Kidney (tissue), 14 donors: ENCODE results near the gene KIF17. TPM values are rescaled to one million over a fixed set of nuclear protein-coding genes. Genes with fewer than 3 reads are reported as not detected.

Source experiments
- DNase-seq, 5 donors: peaks; one replicate each; pipeline ENCODE4 v3.0.0-alpha.2; 2013 to 2020
- FAIRE-seq: peaks from 2 replicates; lab custom pipeline; 2012; peaks lifted over from hg19 to GRCh38; lab: Jason Lieb, UNC
- H3K27ac ChIP-seq, 2 donors: one replicate each; pipeline ENCODE4 v1.7.0; 2013; ENCODE audit warnings: low read depth in 2 of 2, low read length in 2 of 2, inconsistent platforms in 1 of 2
- H3K27me3 ChIP-seq: one replicate; pipeline ENCODE4 v1.7.1; 2013; ENCODE audit warnings: low read length, inconsistent platforms; ENCODE audit not compliant: control insufficient read depth, insufficient read depth
- H3K36me3 ChIP-seq, 3 donors: one replicate each; pipeline versions ENCODE4 v1.7.0 to v1.7.1; 2013; ENCODE audit warnings: low read length in 3 of 3, control low read depth in 1 of 3, inconsistent platforms in 1 of 3; ENCODE audit not compliant: insufficient read depth in 3 of 3, control insufficient read depth in 2 of 3
- H3K4me1 ChIP-seq, 3 donors: one replicate each; pipeline versions ENCODE4 v1.7.0 to v1.7.1; 2013; ENCODE audit warnings: low read length in 3 of 3, inconsistent platforms in 1 of 3, low read depth in 1 of 3; ENCODE audit not compliant: control insufficient read depth in 2 of 3, insufficient read depth in 2 of 3
- H3K4me3 ChIP-seq, 3 donors: one replicate each; pipeline versions ENCODE4 v1.7.0 to v1.8.1; 2013; ENCODE audit warnings: low read length in 3 of 3, control low read depth in 1 of 3, inconsistent platforms in 1 of 3
- H3K9ac ChIP-seq, 3 donors: one replicate each; pipeline versions ENCODE4 v1.7.0 to v1.7.1; 2013; ENCODE audit warnings: low read length in 3 of 3, control low read depth in 1 of 3, inconsistent platforms in 1 of 3
- H3K9me3 ChIP-seq, 3 donors: one replicate each; pipeline versions ENCODE4 v1.7.0 to v1.7.1; 2013; ENCODE audit warnings: low read length in 3 of 3, control low read depth in 1 of 3, inconsistent platforms in 1 of 3; ENCODE audit not compliant: control insufficient read depth in 2 of 3, insufficient read depth in 1 of 3
- intact Hi-C: fragments of 100-400 bp; cut with DNase I; formaldehyde crosslinking; loops from one replicate; pipeline ENCODE4 v1.11.1; 2022
- polyA plus RNA-seq: library from polyadenylated mRNA; stranded (reverse); fragments of 350-450 nt; fragmentation: Illumina TruSeq; extraction: RNeasy Lipid Tissue Mini Kit (QIAGEN cat#74804); gene quantifications from one replicate; pipeline ENCODE4 v1.2.3, GENCODE V29; 2014; ENCODE audit warnings: low read depth, low replicate concordance; ENCODE audit not compliant: insufficient read depth
- total RNA-seq: library from RNA; stranded (reverse); fragmentation: NEBNext Ultra II Directional; extraction: Animal tissue kit (Norgen Biotek cat#: 25700); gene quantifications from one replicate; pipeline ENCODE4 v1.2.1, GENCODE V29; 2021
- TF ChIP-seq, protein P1 (sequence below): IDR thresholded peaks from 3 replicates; pipeline ENCODE4 v1.5.1; 2012; ENCODE audit warnings: mild to moderate bottlenecking, moderate library complexity, borderline replicate concordance; ENCODE audit not compliant: insufficient read depth; ENCODE audit errors: extremely low read depth
- donor health status: control.
- donor health status: control.
- donor health status: control.
- donor health status: control.
- donor health status: control.
- donor health status: DM: yes; HTN: yes; CAD: no.
- donor health status: Normal renal cell carcinoma (clear cell type).

KIF17 gene
- total and polyA plus RNA-seq, 2 donors from 2014 or later, result 3.7 to 4.9 TPM

- no peaks in the 10 kb centered on the region for H3K9me3 ChIP-seq
- H3K36me3 ChIP-seq, result peaks cover 8 to 60% (median 47%) of the 10 kb centered on the region in 3 donors
- DNase-seq (no peak), FAIRE-seq (no peak)
- no peaks in the 10 kb centered on the region for H3K27me3 ChIP-seq
- intact Hi-C loops, result no loop called here
- H3K27ac ChIP-seq, result no peak overlapping the region
- no peaks in the 10 kb centered on the region for H3K4me1 ChIP-seq
- H3K4me3 ChIP-seq, result no peak overlapping the region
- no peak overlapping the region for H3K9ac ChIP-seq
- TF ChIP-seq, protein P1, sequence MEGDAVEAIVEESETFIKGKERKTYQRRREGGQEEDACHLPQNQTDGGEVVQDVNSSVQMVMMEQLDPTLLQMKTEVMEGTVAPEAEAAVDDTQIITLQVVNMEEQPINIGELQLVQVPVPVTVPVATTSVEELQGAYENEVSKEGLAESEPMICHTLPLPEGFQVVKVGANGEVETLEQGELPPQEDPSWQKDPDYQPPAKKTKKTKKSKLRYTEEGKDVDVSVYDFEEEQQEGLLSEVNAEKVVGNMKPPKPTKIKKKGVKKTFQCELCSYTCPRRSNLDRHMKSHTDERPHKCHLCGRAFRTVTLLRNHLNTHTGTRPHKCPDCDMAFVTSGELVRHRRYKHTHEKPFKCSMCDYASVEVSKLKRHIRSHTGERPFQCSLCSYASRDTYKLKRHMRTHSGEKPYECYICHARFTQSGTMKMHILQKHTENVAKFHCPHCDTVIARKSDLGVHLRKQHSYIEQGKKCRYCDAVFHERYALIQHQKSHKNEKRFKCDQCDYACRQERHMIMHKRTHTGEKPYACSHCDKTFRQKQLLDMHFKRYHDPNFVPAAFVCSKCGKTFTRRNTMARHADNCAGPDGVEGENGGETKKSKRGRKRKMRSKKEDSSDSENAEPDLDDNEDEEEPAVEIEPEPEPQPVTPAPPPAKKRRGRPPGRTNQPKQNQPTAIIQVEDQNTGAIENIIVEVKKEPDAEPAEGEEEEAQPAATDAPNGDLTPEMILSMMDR, result no peak
These were observed 75.8 kb downstream of the KIF17 start for GRCh38 chr1:20641975-20642374.

- TF ChIP-seq, protein P1, result peak; percentile 78
- FAIRE-seq, result no peak
- intact Hi-C loops, result no loop called here
- H3K27ac ChIP-seq, result no peak overlapping the region
- H3K36me3 ChIP-seq, result peaks cover 8 to 57% (median 47%) of the 10 kb centered on the region in 3 donors
- H3K9me3 ChIP-seq, result no peaks in the 10 kb centered on the region
- H3K4me1 ChIP-seq, result no peaks in the 10 kb centered on the region
- H3K9ac ChIP-seq, result no peak overlapping the region
- DNase-seq, result peak in 3 of 5 donors; percentile 50 to 71 (median 60)
- no peak overlapping the region for H3K4me3 ChIP-seq
- no peaks in the 10 kb centered on the region for H3K27me3 ChIP-seq
These were observed 77.6 kb downstream of the KIF17 start for GRCh38 chr1:20640183-20640597.

DNA sequence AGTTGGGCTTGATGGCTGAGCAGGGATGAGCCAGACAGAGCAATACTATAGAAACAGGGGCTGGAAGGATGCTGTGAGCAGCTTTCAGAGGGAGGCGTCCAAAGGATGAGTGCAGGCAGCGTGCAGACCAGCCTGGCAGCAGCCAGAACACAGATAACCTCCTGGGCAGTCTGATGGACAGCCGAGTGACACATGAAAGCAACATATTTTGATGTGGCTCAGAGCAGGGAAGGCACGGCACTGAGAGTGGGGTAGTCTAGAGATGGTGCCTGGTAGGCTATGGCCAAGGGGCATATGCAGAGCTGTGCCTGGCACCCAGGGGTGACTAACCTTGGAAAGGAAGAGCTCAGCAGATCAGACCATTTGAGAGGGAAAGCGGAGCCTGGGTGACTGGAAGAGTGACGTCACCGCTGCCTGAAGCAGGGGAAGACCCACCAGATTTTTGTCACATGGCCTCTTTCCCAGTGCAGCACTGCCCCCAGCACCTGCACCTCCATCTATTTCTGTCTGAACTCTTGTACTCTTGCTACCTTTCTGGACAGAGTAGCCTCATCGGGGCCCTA, 80.9 kb downstream of the KIF17 start:
- intact Hi-C loops, result no loop called here
- no peak overlapping the region for H3K9ac ChIP-seq
- no peaks in the 10 kb centered on the region for H3K9me3 ChIP-seq
- H3K4me3 ChIP-seq, result no peak overlapping the region
- no peak for FAIRE-seq
- peaks cover 5 to 33% (median 25%) of the 10 kb centered on the region in 3 donors for H3K36me3 ChIP-seq
- H3K4me1 ChIP-seq, result peaks cover 0 to 9% (median 6%) of the 10 kb centered on the region in 3 donors
- no peaks in the 10 kb centered on the region for H3K27me3 ChIP-seq
- DNase-seq, result no peak
- TF ChIP-seq, protein P1, result no peak
- H3K27ac ChIP-seq, result no peak overlapping the region
